ENCODE measurements around the gene CDHR2. TPM values are rescaled to one million over a fixed set of nuclear protein-coding genes. Genes with fewer than 3 reads are reported as not detected.

CDHR2 gene
- total RNA-seq, 4 donors from 2014 or later, result 0.10 to 0.23 TPM; not detected in 2

- TF ChIP-seq POLR2AphosphoS5 (IDR thresholded peaks at IDR 0.05), result no peak
- no peak for TF ChIP-seq POLR2A (IDR thresholded peaks at IDR 0.05)
- no peak for TF ChIP-seq EP300 (IDR thresholded peaks at IDR 0.05)
- no peak for TF ChIP-seq CTCF (IDR thresholded peaks at IDR 0.05)
- Histone ChIP-seq H3K27ac (no peak overlapping the region), H3K4me3 (no peak overlapping the region), H3K27me3 (no peaks in the 10 kb centered on the region), H3K36me3 (no peaks in the 10 kb centered on the region), H3K4me1 (no peaks in the 10 kb centered on the region), H3K9me3 (no peaks in the 10 kb centered on the region)
- 80% methylated on average over 7 of the region's 7 CpGs for WGBS
- no peak for DNase-seq (ENCODE audit: low spot score in 2 of 2)
Observed at GRCh38 chr5:176517053-176517661, 32.0 kb upstream of the CDHR2 start.

- TF ChIP-seq CTCF (IDR thresholded peaks at IDR 0.05), result no peak
- no peak for TF ChIP-seq POLR2AphosphoS5 (IDR thresholded peaks at IDR 0.05)
- no peak for TF ChIP-seq EP300 (IDR thresholded peaks at IDR 0.05)
- no peak for TF ChIP-seq POLR2A (IDR thresholded peaks at IDR 0.05)
- no peaks in the 10 kb centered on the region for H3K4me1 ChIP-seq
- no peak overlapping the region for H3K4me3 ChIP-seq
- no peak overlapping the region for H3K27ac ChIP-seq
- H3K36me3 ChIP-seq, result no peaks in the 10 kb centered on the region
- DNase-seq (ENCODE audit: low spot score in 2 of 2), result peak in 1 of 2 donors; percentile 53
- H3K27me3 ChIP-seq, result no peaks in the 10 kb centered on the region
- H3K9me3 ChIP-seq, result no peaks in the 10 kb centered on the region
- WGBS, result 73% methylated on average over 15 of the region's 16 CpGs
Observed at GRCh38 chr5:176519810-176520720, 29.1 kb upstream of the CDHR2 start.

- no peak overlapping the region for H3K27ac ChIP-seq
- TF ChIP-seq CTCF (IDR thresholded peaks at IDR 0.05), result no peak
- TF ChIP-seq EP300 (IDR thresholded peaks at IDR 0.05), result no peak
- no peak for TF ChIP-seq POLR2A (IDR thresholded peaks at IDR 0.05)
- no peak for TF ChIP-seq POLR2AphosphoS5 (IDR thresholded peaks at IDR 0.05)
- WGBS, result 80% methylated on average over 7 of the region's 7 CpGs
Observed at GRCh38 chr5:176521286-176521685, 27.9 kb upstream of the CDHR2 start.

GRCh38 chr5:176521699-176522263 lies 27.4 kb upstream of the CDHR2 start:
- no peaks in the 10 kb centered on the region for H3K36me3 ChIP-seq
- no peaks in the 10 kb centered on the region for H3K9me3 ChIP-seq
- TF ChIP-seq EP300 (IDR thresholded peaks at IDR 0.05), result no peak
- no peak for TF ChIP-seq POLR2A (IDR thresholded peaks at IDR 0.05)
- no peak for TF ChIP-seq POLR2AphosphoS5 (IDR thresholded peaks at IDR 0.05)
- no peak for TF ChIP-seq CTCF (IDR thresholded peaks at IDR 0.05)
- 73% methylated on average over 10 of the region's 10 CpGs for WGBS
- DNase-seq (ENCODE audit: low spot score in 2 of 2), result peak in 1 of 2 donors; percentile 54
- H3K27ac ChIP-seq, result no peak overlapping the region
- H3K4me3 ChIP-seq, result no peak overlapping the region
- no peaks in the 10 kb centered on the region for H3K27me3 ChIP-seq
- no peaks in the 10 kb centered on the region for H3K4me1 ChIP-seq

More at GRCh38 chr5:176521286-176521685, 27.9 kb upstream of the CDHR2 start:
- no peaks in the 10 kb centered on the region for H3K4me1 ChIP-seq
- H3K36me3 ChIP-seq, result no peaks in the 10 kb centered on the region
- H3K9me3 ChIP-seq, result no peaks in the 10 kb centered on the region
- H3K27me3 ChIP-seq, result no peaks in the 10 kb centered on the region
- H3K4me3 ChIP-seq, result no peak overlapping the region
- peak in 1 of 2 donors; percentile 69 for DNase-seq (ENCODE audit: low spot score in 2 of 2)

GRCh38 chr5:176524138-176524537 lies 25.0 kb upstream of the CDHR2 start:
- H3K9me3 ChIP-seq, result no peaks in the 10 kb centered on the region
- TF ChIP-seq POLR2A (IDR thresholded peaks at IDR 0.05), result no peak
- no peak for TF ChIP-seq POLR2AphosphoS5 (IDR thresholded peaks at IDR 0.05)
- no peak for TF ChIP-seq EP300 (IDR thresholded peaks at IDR 0.05)
- no peak for TF ChIP-seq CTCF (IDR thresholded peaks at IDR 0.05)
- no peak for DNase-seq (ENCODE audit: low spot score in 2 of 2)
- H3K27ac ChIP-seq, result no peak overlapping the region
- peaks cover 22% of the 10 kb centered on the region for H3K36me3 ChIP-seq
- H3K27me3 ChIP-seq, result no peaks in the 10 kb centered on the region
- no peak overlapping the region for H3K4me3 ChIP-seq
- H3K4me1 ChIP-seq, result peaks cover 10% of the 10 kb centered on the region
- WGBS, result 85% methylated on average over 6 of the region's 6 CpGs

All from suprapubic skin (tissue), 4 donors.